ENCODE data around the gene ROM1. TPM values are rescaled to one million over a fixed set of nuclear protein-coding genes. Genes with fewer than 3 reads are reported as not detected.

ROM1 gene
- polyA plus RNA-seq, 3 donors = 0.51 to 1.4 (median 0.75) TPM

- DNase-seq = no peak
- peak overlapping the region; percentile 42 to 87 for H3K4me3 Mint-ChIP-seq
- Histone ChIP-seq H3K27ac (ENCODE audit: low read depth in 1 of 2, low read length in 2 of 2) (peak overlapping the region; percentile 74 to 82), H3K9me3 (replicated peaks in 1 of 2; ENCODE audit: control insufficient read depth in 1 of 2, insufficient read depth in 1 of 2, low read length in 2 of 2) (no peaks in the 10 kb centered on the region), H3K27me3 (ENCODE audit: control insufficient read depth in 2 of 2, insufficient read depth in 2 of 2, low read length in 2 of 2) (no peaks in the 10 kb centered on the region), H3K4me3 (replicated peaks in 1 of 3; ENCODE audit: low read depth in 2 of 3, low read length in 3 of 3) (peak overlapping the region in 1 of 3 experiments; percentile 91), H2AFZ (ENCODE audit: insufficient read depth, low read depth, low read length, poor library complexity, severe bottlenecking) (no peak overlapping the region), H4K20me1 (ENCODE audit: insufficient read depth, low read length) (no peaks in the 10 kb centered on the region), H3K4me1 (ENCODE audit: control insufficient read depth in 1 of 2, insufficient read depth in 2 of 2, low read length in 2 of 2) (peaks cover 20 to 30% of the 10 kb centered on the region in 2 donors), H3K79me2 (ENCODE audit: insufficient read depth, low read length) (peaks cover 72% of the 10 kb centered on the region), H3K36me3 (replicated peaks in 1 of 2; ENCODE audit: control insufficient read depth in 1 of 2, insufficient read depth in 2 of 2, low read length in 2 of 2) (peaks cover 25 to 45% of the 10 kb centered on the region in 2 donors), H3K4me2 (replicated peaks; ENCODE audit: extremely low read depth, low read length, poor library complexity, severe bottlenecking) (peak overlapping the region; percentile 98), H3K9ac (ENCODE audit: insufficient read depth, low read length, poor library complexity, severe bottlenecking) (peak overlapping the region; percentile 96)
- H3K27ac Mint-ChIP-seq = peak overlapping the region; percentile 40 to 93 (median 83)
- peaks cover 0 to 4% (median 0%) of the 10 kb centered on the region in 3 donors for H3K27me3 Mint-ChIP-seq (ENCODE audit: low read depth in 3 of 3)
- WGBS (ENCODE audit: insufficient coverage) = 94% methylated on average over 18 of the region's 32 CpGs
- peaks cover 21% of the 10 kb centered on the region for H3K4me1 Mint-ChIP-seq
- TF ChIP-seq CTCF (IDR thresholded peaks at IDR 0.05) = no peak
- H3K9me3 Mint-ChIP-seq = no peaks in the 10 kb centered on the region
- peaks cover 18 to 41% of the 10 kb centered on the region in 2 donors for H3K36me3 Mint-ChIP-seq
- intact Hi-C loops (cut with micrococcal nuclease) = loop anchor here in 1 of 2 donors (5.0 kb wide), 1 partner anchor 45 kb away; the partner anchor contains the start of gene MTA2
Observed at GRCh38 chr11:62646825-62647608, 34.0 kb downstream of the ROM1 start.

- WGBS (ENCODE audit: insufficient coverage) = 95% methylated on average over 5 of the region's 6 CpGs
- Mint-ChIP-seq H3K27me3 (ENCODE audit: low read depth in 3 of 3) (peaks cover 0 to 4% (median 0%) of the 10 kb centered on the region in 3 donors), H3K9me3 (no peaks in the 10 kb centered on the region), H3K36me3 (peaks cover 17 to 38% of the 10 kb centered on the region in 2 donors), H3K4me1 (peaks cover 27% of the 10 kb centered on the region), H3K4me3 (no peak overlapping the region), H3K27ac (peak overlapping the region in 3 of 7 donors; percentile 11 to 66 (median 58))
- intact Hi-C loops (cut with micrococcal nuclease) = loop anchor here in 1 of 2 donors (5.0 kb wide), 1 partner anchor 45 kb away; the partner anchor contains the start of gene MTA2
- no peak overlapping the region for H3K9ac ChIP-seq (ENCODE audit: insufficient read depth, low read length, poor library complexity, severe bottlenecking)
- H3K4me2 ChIP-seq (replicated peaks; ENCODE audit: extremely low read depth, low read length, poor library complexity, severe bottlenecking) = no peak overlapping the region
- no peak overlapping the region for H2AFZ ChIP-seq (ENCODE audit: insufficient read depth, low read depth, low read length, poor library complexity, severe bottlenecking)
- no peaks in the 10 kb centered on the region for H3K27me3 ChIP-seq (ENCODE audit: control insufficient read depth in 2 of 2, insufficient read depth in 2 of 2, low read length in 2 of 2)
- no peak for TF ChIP-seq CTCF (IDR thresholded peaks at IDR 0.05)
- H3K79me2 ChIP-seq (ENCODE audit: insufficient read depth, low read length) = peaks cover 72% of the 10 kb centered on the region
- no peak overlapping the region for H3K4me3 ChIP-seq (replicated peaks in 1 of 3; ENCODE audit: low read depth in 2 of 3, low read length in 3 of 3)
- H3K36me3 ChIP-seq (replicated peaks in 1 of 2; ENCODE audit: control insufficient read depth in 1 of 2, insufficient read depth in 2 of 2, low read length in 2 of 2) = peaks cover 24 to 43% of the 10 kb centered on the region in 2 donors
- H3K27ac ChIP-seq (ENCODE audit: low read depth in 1 of 2, low read length in 2 of 2) = peak overlapping the region in 1 of 2 donors; percentile 82
- H3K9me3 ChIP-seq (replicated peaks in 1 of 2; ENCODE audit: control insufficient read depth in 1 of 2, insufficient read depth in 1 of 2, low read length in 2 of 2) = no peaks in the 10 kb centered on the region
- DNase-seq = no peak
- no peaks in the 10 kb centered on the region for H4K20me1 ChIP-seq (ENCODE audit: insufficient read depth, low read length)
- peaks cover 26 to 36% of the 10 kb centered on the region in 2 donors for H3K4me1 ChIP-seq (ENCODE audit: control insufficient read depth in 1 of 2, insufficient read depth in 2 of 2, low read length in 2 of 2)
Observed at GRCh38 chr11:62647609-62648005, 34.5 kb downstream of the ROM1 start.

Data from CD14-positive monocyte (primary cell).